ENCODE data around the gene GLS. TPM values are rescaled to one million over a fixed set of nuclear protein-coding genes. Genes with fewer than 3 reads are reported as not detected.

Gene GLS
- total and polyA plus RNA-seq, 2 of the 13 experiments (the other 11 are each of a cell fraction or from before 2014, with no cell fraction given), result 78.6 to 183 TPM

GRCh38 chr2:190942697-190943096 is 62.1 kb downstream of the GLS start:
- in situ Hi-C loops (cut with HindIII; ENCODE audit: extremely low pct_ligation_motif_present, low pct_unique_long_range_greater_than_20kb) (no loop called here), intact Hi-C loops (cut with micrococcal nuclease; ENCODE audit: unreplicated experiment) (no loop called here)
- no peaks in the 10 kb centered on the region for H4K20me1 ChIP-seq (ENCODE audit: insufficient read depth, low read length)
- no peaks in the 10 kb centered on the region for H3K36me3 ChIP-seq (replicated peaks in 1 of 2; ENCODE audit: control insufficient read depth in 1 of 2, insufficient read depth in 2 of 2, low read length in 2 of 2)
- TSS peak; percentile 7 for BruUV-seq (replicated peaks)
- H3K27ac ChIP-seq (ENCODE audit: extremely low read length, insufficient read depth, low read length), result no peak overlapping the region
- TF ChIP-seq ZNF839 (CRISPR knock-in tag; IDR thresholded peaks at IDR 0.05; ENCODE audit: borderline replicate concordance), result no peak
- no peak for TF ChIP-seq RFX1 (IDR thresholded peaks at IDR 0.05)
- TF ChIP-seq ZNF552 (CRISPR knock-in tag; IDR thresholded peaks at IDR 0.05; ENCODE audit: borderline replicate concordance), result no peak
- no peak for TF ChIP-seq KDM3A (CRISPR knock-in tag; IDR thresholded peaks at IDR 0.05; ENCODE audit: low read depth)
- peak; percentile 35; the same call in 1 of the 2 replicates for TF ChIP-seq MBD4 (IDR thresholded peaks at IDR 0.05; ENCODE audit: borderline replicate concordance, low read length)
- TF ChIP-seq NFYB (CRISPR knock-in tag; IDR thresholded peaks at IDR 0.05), result no peak
- FAIRE-seq (no peak), DNase-seq (ENCODE audit: low spot score) (no peak), ATAC-seq (no peak)
- H3K9me3 ChIP-seq (ENCODE audit: low read length), result no peaks in the 10 kb centered on the region
- CTCF ChIA-PET (ENCODE audit: low intra/inter-chr PET ratio, low total read pairs), result no interaction called here
- H3K27me3 ChIP-seq (ENCODE audit: control insufficient read depth in 1 of 2, insufficient read depth in 2 of 2, low read length in 2 of 2), result no peaks in the 10 kb centered on the region
- POLR2A ChIA-PET, result no interaction called here
- H3K4me1 ChIP-seq (ENCODE audit: insufficient read depth, low read length), result peaks cover 9% of the 10 kb centered on the region
- H3K4me2 ChIP-seq (ENCODE audit: low read depth, low read length), result no peak overlapping the region
- H3K9ac ChIP-seq (ENCODE audit: insufficient read depth, low read depth, low read length), result no peak overlapping the region
- WGBS (ENCODE audit: low lambda C conversion rate), result 96% methylated on average over 2 of the region's 2 CpGs
- no peak overlapping the region for H2AFZ ChIP-seq (ENCODE audit: low read length)
- H3K4me3 ChIP-seq (replicated peaks in 1 of 3; ENCODE audit: insufficient read depth in 1 of 3, low read depth in 2 of 3, low read length in 3 of 3), result no peak overlapping the region
- no peaks in the 10 kb centered on the region for H3K79me2 ChIP-seq (ENCODE audit: insufficient read depth, low read length)

GRCh38 chr2:190943706-190944105 is 63.1 kb downstream of the GLS start:
- no TSS peak for BruUV-seq (replicated peaks)
- ATAC-seq (no peak), FAIRE-seq (no peak), DNase-seq (ENCODE audit: low spot score) (no peak)
- Histone ChIP-seq H3K79me2 (ENCODE audit: insufficient read depth, low read length) (no peaks in the 10 kb centered on the region), H3K4me3 (replicated peaks in 1 of 3; ENCODE audit: insufficient read depth in 1 of 3, low read depth in 2 of 3, low read length in 3 of 3) (no peak overlapping the region), H3K4me2 (ENCODE audit: low read depth, low read length) (no peak overlapping the region), H3K27me3 (ENCODE audit: control insufficient read depth in 1 of 2, insufficient read depth in 2 of 2, low read length in 2 of 2) (no peaks in the 10 kb centered on the region), H3K9ac (ENCODE audit: insufficient read depth, low read depth, low read length) (no peak overlapping the region), H4K20me1 (ENCODE audit: insufficient read depth, low read length) (no peaks in the 10 kb centered on the region), H3K9me3 (ENCODE audit: low read length) (no peaks in the 10 kb centered on the region), H3K27ac (ENCODE audit: extremely low read length, insufficient read depth, low read length) (no peak overlapping the region), H2AFZ (ENCODE audit: low read length) (no peak overlapping the region), H3K36me3 (replicated peaks in 1 of 2; ENCODE audit: control insufficient read depth in 1 of 2, insufficient read depth in 2 of 2, low read length in 2 of 2) (no peaks in the 10 kb centered on the region), H3K4me1 (ENCODE audit: insufficient read depth, low read length) (peaks cover 12% of the 10 kb centered on the region)
- ChIA-PET POLR2A (no interaction called here), CTCF (ENCODE audit: low intra/inter-chr PET ratio, low total read pairs) (no interaction called here)
- TF ChIP-seq ZBTB34 (CRISPR knock-in tag; IDR thresholded peaks at IDR 0.05) (no peak), SMARCE1 (IDR thresholded peaks at IDR 0.05; ENCODE audit: borderline replicate concordance) (no peak), ZNF256 (CRISPR knock-in tag; conservative IDR thresholded peaks at IDR 0.05) (no peak), ZNF549 (CRISPR knock-in tag; IDR thresholded peaks at IDR 0.05) (no peak)
- WGBS (ENCODE audit: low lambda C conversion rate), result 81% methylated on average over 2 of the region's 2 CpGs
- intact Hi-C loops (cut with micrococcal nuclease; ENCODE audit: unreplicated experiment), result no loop called here
- in situ Hi-C loops (cut with HindIII; ENCODE audit: extremely low pct_ligation_motif_present, low pct_unique_long_range_greater_than_20kb), result no loop called here

Measured in HepG2 (cell line).